Measurements from ENCODE around the gene ADARB1. TPM values are rescaled to one million over a fixed set of nuclear protein-coding genes. Genes with fewer than 3 reads are reported as not detected.

ADARB1 gene
- total and polyA plus RNA-seq, 2 experiments from 2014 or later, result 9.4 to 14.0 TPM

DNA sequence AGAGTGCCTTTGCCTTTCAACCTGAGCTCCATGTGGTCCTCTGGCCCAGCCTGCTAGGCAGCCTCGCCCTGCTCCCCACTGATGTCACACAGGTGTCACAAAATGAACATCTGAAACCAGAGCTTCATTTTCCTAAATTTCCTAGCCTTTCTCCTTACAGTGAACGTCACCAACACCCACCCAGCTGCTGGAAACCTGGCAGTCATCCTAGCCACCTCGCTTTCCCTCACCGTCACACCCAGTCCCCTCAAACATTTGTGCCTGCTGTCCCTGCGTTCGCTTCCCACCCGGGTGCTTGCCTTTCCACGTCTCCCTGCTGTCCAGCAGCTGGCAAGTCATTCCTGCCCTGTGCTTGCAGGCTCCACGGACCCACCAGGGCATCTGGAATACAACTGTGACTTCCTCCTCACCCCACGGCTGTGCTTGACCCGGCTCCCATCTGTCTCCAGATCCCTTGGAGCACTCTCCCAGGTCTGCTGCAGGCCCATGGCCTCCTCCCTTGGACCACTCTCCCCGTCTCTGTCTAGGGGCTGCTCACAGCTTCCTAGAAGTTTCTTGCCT lies 23.5 kb downstream of the ADARB1 start:
- Histone ChIP-seq H3K36me3 (no peaks in the 10 kb centered on the region), H3K4me1 (ENCODE audit: low read depth) (peaks cover 28% of the 10 kb centered on the region), H3K9me3 (ENCODE audit: low read depth) (no peaks in the 10 kb centered on the region), H3K27ac (no peak overlapping the region), H3K27me3 (no peaks in the 10 kb centered on the region), H3K4me3 (no peak overlapping the region)
- TF ChIP-seq, protein P1, sequence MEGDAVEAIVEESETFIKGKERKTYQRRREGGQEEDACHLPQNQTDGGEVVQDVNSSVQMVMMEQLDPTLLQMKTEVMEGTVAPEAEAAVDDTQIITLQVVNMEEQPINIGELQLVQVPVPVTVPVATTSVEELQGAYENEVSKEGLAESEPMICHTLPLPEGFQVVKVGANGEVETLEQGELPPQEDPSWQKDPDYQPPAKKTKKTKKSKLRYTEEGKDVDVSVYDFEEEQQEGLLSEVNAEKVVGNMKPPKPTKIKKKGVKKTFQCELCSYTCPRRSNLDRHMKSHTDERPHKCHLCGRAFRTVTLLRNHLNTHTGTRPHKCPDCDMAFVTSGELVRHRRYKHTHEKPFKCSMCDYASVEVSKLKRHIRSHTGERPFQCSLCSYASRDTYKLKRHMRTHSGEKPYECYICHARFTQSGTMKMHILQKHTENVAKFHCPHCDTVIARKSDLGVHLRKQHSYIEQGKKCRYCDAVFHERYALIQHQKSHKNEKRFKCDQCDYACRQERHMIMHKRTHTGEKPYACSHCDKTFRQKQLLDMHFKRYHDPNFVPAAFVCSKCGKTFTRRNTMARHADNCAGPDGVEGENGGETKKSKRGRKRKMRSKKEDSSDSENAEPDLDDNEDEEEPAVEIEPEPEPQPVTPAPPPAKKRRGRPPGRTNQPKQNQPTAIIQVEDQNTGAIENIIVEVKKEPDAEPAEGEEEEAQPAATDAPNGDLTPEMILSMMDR (IDR thresholded peaks at IDR 0.05; ENCODE audit: low read depth, low read length), result no peak
- no peak for DNase-seq (ENCODE audit: low read depth in 1 of 2, low spot score in 1 of 2)

DNA sequence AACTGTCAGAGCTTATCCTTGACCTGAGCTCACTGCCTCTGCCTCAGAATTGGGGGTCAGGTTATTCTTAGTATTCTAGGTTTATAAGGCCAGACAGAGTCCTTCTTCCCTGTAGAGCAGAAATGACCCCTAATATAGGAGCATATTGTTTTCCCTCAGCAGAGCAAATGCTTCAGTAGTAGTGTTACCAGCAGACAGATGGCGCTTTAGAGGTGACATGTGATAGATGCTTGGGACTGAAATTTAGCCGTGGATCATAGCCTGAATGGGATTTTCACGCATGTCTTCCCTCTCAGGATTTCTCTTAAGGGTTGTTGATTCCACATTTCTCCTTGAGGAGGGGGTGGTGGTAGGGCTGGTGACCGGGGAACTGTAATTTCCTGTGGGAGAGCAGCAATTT lies 24.5 kb downstream of the ADARB1 start:
- H3K4me1 ChIP-seq (ENCODE audit: low read depth), result peaks cover 20% of the 10 kb centered on the region
- TF ChIP-seq, protein P1 (IDR thresholded peaks at IDR 0.05; ENCODE audit: low read depth, low read length), result peak; percentile 43
- H3K9me3 ChIP-seq (ENCODE audit: low read depth), result no peaks in the 10 kb centered on the region
- H3K27ac ChIP-seq, result no peak overlapping the region
- peak; percentile 23 to 48 for DNase-seq (ENCODE audit: low read depth in 1 of 2, low spot score in 1 of 2)
- no peaks in the 10 kb centered on the region for H3K36me3 ChIP-seq
- no peaks in the 10 kb centered on the region for H3K27me3 ChIP-seq
- no peak overlapping the region for H3K4me3 ChIP-seq

DNA sequence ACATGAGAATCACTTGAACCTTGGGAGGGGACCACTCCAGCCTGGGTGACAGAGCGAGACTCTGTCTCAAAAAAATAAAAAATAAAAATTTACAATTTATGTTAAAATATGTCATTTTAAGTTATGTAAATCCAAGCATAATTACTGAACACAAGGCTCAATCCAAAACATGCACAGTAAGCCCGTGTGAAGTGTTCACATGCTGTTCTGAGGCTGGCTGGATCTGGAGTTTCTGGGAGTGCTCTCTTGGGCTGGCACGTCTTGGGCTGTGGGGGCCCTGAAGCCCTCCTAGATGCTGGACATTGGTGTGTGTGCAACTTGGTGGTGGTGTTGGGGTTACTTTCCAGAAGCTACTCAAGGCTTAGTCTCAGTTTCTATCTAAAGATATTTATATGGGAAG lies 25.2 kb downstream of the ADARB1 start:
- H3K36me3 ChIP-seq, result no peaks in the 10 kb centered on the region
- H3K9me3 ChIP-seq (ENCODE audit: low read depth), result no peaks in the 10 kb centered on the region
- TF ChIP-seq, protein P1 (IDR thresholded peaks at IDR 0.05; ENCODE audit: low read depth, low read length), result no peak
- DNase-seq (ENCODE audit: low read depth in 1 of 2, low spot score in 1 of 2), result no peak
- H3K27me3 ChIP-seq, result no peaks in the 10 kb centered on the region
- H3K4me1 ChIP-seq (ENCODE audit: low read depth), result peaks cover 19% of the 10 kb centered on the region
- H3K27ac ChIP-seq, result no peak overlapping the region
- no peak overlapping the region for H3K4me3 ChIP-seq

DNA sequence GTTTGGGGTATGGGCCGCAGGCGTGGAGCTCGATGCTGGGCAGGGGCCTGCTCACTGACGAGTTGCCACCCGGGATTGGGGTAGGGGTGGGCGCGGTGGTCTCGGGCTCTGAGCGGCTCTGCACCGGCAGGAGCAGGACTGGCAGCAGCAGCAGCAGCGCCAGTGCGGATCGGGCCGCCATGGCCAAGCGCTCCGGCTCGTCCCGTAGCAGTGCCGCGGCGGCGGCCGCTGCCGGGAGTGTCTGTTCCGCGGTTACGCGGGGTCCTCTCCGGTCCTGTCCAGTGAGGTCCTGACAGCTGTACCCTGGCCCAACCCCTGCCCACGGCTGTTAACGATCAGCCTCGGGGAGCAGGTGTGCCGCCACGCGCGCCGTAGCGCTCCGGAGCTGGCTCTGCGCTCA lies 26.5 kb downstream of the ADARB1 start:
- TF ChIP-seq, protein P1 (IDR thresholded peaks at IDR 0.05; ENCODE audit: low read depth, low read length), result no peak
- no peak for DNase-seq (ENCODE audit: low read depth in 1 of 2, low spot score in 1 of 2)
- no peak overlapping the region for H3K27ac ChIP-seq

DNA sequence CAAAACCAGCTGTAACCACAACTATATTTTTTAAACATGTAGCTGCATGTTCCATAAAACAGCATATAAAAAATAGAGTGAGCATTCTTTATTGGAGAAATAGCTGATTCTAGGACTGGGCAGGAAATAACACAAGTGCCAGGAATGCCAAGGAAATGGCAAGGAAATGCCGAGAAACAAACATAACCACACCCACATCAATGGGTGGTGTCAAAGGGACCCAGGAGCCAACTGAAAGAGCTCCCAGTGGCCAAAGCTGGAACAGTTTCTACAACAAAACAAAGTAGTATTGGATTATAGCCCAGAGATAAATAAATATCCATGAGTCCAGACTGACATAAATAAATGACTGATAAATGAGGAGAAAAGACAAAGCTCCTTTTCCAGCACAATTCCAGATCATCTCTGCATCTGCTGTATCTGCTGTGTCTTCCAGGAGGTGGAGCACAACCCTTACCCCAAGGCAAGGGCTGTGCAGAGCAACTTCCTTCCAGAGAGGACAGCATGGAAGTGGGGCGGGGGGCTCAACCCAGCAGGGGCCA lies 28.1 kb downstream of the ADARB1 start:
- Histone ChIP-seq H3K27ac (no peak overlapping the region), H3K4me3 (no peak overlapping the region), H3K27me3 (no peaks in the 10 kb centered on the region), H3K36me3 (no peaks in the 10 kb centered on the region), H3K4me1 (ENCODE audit: low read depth) (peaks cover 5% of the 10 kb centered on the region), H3K9me3 (ENCODE audit: low read depth) (no peaks in the 10 kb centered on the region)
- peak in 1 of 2 donors; percentile 65 for DNase-seq (ENCODE audit: low read depth in 1 of 2, low spot score in 1 of 2)
- TF ChIP-seq, protein P1 (IDR thresholded peaks at IDR 0.05; ENCODE audit: low read depth, low read length), result peak; percentile 37

More for the DNA sequence above, 26.5 kb downstream of the ADARB1 start:
- no peaks in the 10 kb centered on the region for H3K36me3 ChIP-seq
- no peaks in the 10 kb centered on the region for H3K9me3 ChIP-seq (ENCODE audit: low read depth)
- no peak overlapping the region for H3K4me3 ChIP-seq
- peaks cover 12% of the 10 kb centered on the region for H3K4me1 ChIP-seq (ENCODE audit: low read depth)
- no peaks in the 10 kb centered on the region for H3K27me3 ChIP-seq

Measured in cardiac muscle cell (in vitro differentiated cells and primary cell).